ENCODE data around the gene MTREX. TPM values are rescaled to one million over a fixed set of nuclear protein-coding genes. Genes with fewer than 3 reads are reported as not detected.

The MTREX gene
- total and polyA plus RNA-seq, 10 of the 15 experiments (the other 5 are each of a cell fraction or from before 2014, with no cell fraction given) = 20.1 to 102 (median 49.0) TPM

GRCh38 chr5:55308254-55308836 is 556 bp downstream of the MTREX start:
- POLR2A ChIA-PET = interaction anchor here (0.5 to 1.0 kb wide), 3 partner anchors 15 to 112 kb away, joined by 3 to 5 read pairs (median 4); no protein-coding TSS in a partner anchor
- RAD21 ChIA-PET (ENCODE audit: unreplicated experiment) = interaction anchor here (0.9 to 1.2 kb wide), 3 partner anchors 23 to 669 kb away, joined by 3 to 4 read pairs (median 3); no protein-coding TSS in a partner anchor
- no peaks in the 10 kb centered on the region; the same call in 1 of the 3 replicates for H3K9me3 ChIP-seq (replicated peaks; ENCODE audit: control insufficient read depth, insufficient read depth, low read length)
- TSS peak; percentile 75 for BruUV-seq (replicated peaks)
- SMC1A ChIA-PET (ENCODE audit: uncharacterized antibody, unreplicated experiment) = interaction anchor here (1.0 kb wide), 2 partner anchors 9 kb away, joined by 3 to 5 read pairs; no protein-coding TSS in a partner anchor
- FAIRE-seq (peak; percentile 38), ATAC-seq (peak; percentile 40), DNase-seq (ENCODE audit: low read depth, low spot score) (no peak)
- WGBS (ENCODE audit: insufficient coverage, insufficient replicate concordance, low lambda C conversion rate, missing lambda C conversion rate) = under 1% methylated on average over 13 of the region's 13 CpGs
- peak overlapping the region; percentile 90 for H3K9ac ChIP-seq (ENCODE audit: control insufficient read depth, insufficient read depth, low read length)
- H3K27ac ChIP-seq (ENCODE audit: control insufficient read depth, insufficient read depth) = peak overlapping the region; percentile 80
- H3K27me3 ChIP-seq (replicated peaks in 1 of 2; ENCODE audit: control insufficient read depth in 2 of 2, insufficient read depth in 2 of 2, low read length in 1 of 2) = no peaks in the 10 kb centered on the region
- peaks cover 0 to 2% of the 10 kb centered on the region in 2 experiments; a peak in 1 of 4 replicates for H3K36me3 ChIP-seq (ENCODE audit: control insufficient read depth in 2 of 2, insufficient read depth in 2 of 2, low read length in 1 of 2)
- no peaks in the 10 kb centered on the region for H3K4me1 ChIP-seq (ENCODE audit: control insufficient read depth, insufficient read depth, low read length)
- peak overlapping the region; percentile 69 for H2AFZ ChIP-seq (ENCODE audit: control insufficient read depth, low read depth, low read length)
- intact Hi-C loops (cut with micrococcal nuclease; ENCODE audit: unreplicated experiment) (loop anchor here (5.0 kb wide), 1 partner anchor 136 kb away; the partner anchor contains the start of gene CDC20B), in situ Hi-C loops (cut with MboI) (loop anchor here (25.0 kb wide), 1 partner anchor 1879 kb away; no protein-coding TSS in a partner anchor)
- CTCF ChIA-PET = interaction anchor here (0.9 to 2.3 kb wide), 3 partner anchors 10 to 11 kb away, joined by 4 to 8 read pairs (median 5); no protein-coding TSS in a partner anchor
- peaks cover 91% of the 10 kb centered on the region for H3K79me2 ChIP-seq (ENCODE audit: control insufficient read depth, insufficient read depth, low read length)
- peak overlapping the region; percentile 85 for H3K4me3 ChIP-seq
- H3K4me2 ChIP-seq (ENCODE audit: control insufficient read depth, insufficient read depth) = peak overlapping the region; percentile 46
- TF ChIP-seq MTA2 (IDR thresholded peaks at IDR 0.05; ENCODE audit: low read depth) (0 out of 2 replicates have a peak, but pooled peaks have one; percentile 8), ETV6 (conservative IDR thresholded peaks at IDR 0.05 in 1 of 2, IDR thresholded peaks at IDR 0.05 in 1 of 2; ENCODE audit: borderline replicate concordance in 1 of 2, low read depth in 1 of 2) (no peak), SRF (IDR thresholded peaks at IDR 0.05; ENCODE audit: low read depth in 2 of 2, low read length in 2 of 2) (0 out of 4 replicates have a peak, but pooled peaks of 1 of the 2 experiments have one; percentile 1), BHLHE40 (IDR thresholded peaks at IDR 0.05; ENCODE audit: borderline replicate concordance in 1 of 2, low read depth in 2 of 2, low read length in 1 of 2) (no peak), ZNF217 (IDR thresholded peaks at IDR 0.05) (no peak), CEBPB (IDR thresholded peaks at IDR 0.05; ENCODE audit: borderline replicate concordance in 1 of 2, low read depth in 2 of 2, low read length in 2 of 2) (no peak), RAD21 (IDR thresholded peaks at IDR 0.05; ENCODE audit: insufficient read depth, low read depth, low read length) (no peak), RUNX3 (IDR thresholded peaks at IDR 0.05; ENCODE audit: low read length) (0 out of 2 replicates have a peak, but pooled peaks have one; percentile 3), EZH2 (IDR thresholded peaks at IDR 0.05; ENCODE audit: borderline replicate concordance, control insufficient read depth, low read depth, low read length) (no peak), CTCF (IDR thresholded peaks at IDR 0.05 in 2 of 3, conservative IDR thresholded peaks at IDR 0.05 in 1 of 3; ENCODE audit: control insufficient read depth in 2 of 3, extremely low read depth in 1 of 3, insufficient read depth in 1 of 3, low read depth in 3 of 3, low read length in 3 of 3) (peak in 1 of 3 experiments; percentile 8; a peak in 1 of 6 replicates), MXI1 (IDR thresholded peaks at IDR 0.05; ENCODE audit: low read depth, low read length) (peak; percentile 69; the same call in 1 of the 2 replicates), KAT2A (conservative IDR thresholded peaks at IDR 0.05; ENCODE audit: control insufficient read depth, low read depth, low read length) (no peak)
- no peaks in the 10 kb centered on the region for H4K20me1 ChIP-seq (ENCODE audit: control insufficient read depth, insufficient read depth)
